Astrocyte of the cerebellum (primary cell): ENCODE results near the gene TEX22.

Experiments used
- DNase-seq: peaks from one replicate; pipeline ENCODE4 v3.0.0-alpha.2; 2011; ENCODE audit warnings: low read depth
- H3K4me3 ChIP-seq: 2 replicates; pipeline ENCODE4 v1.5.1; 2011; ENCODE audit warnings: mild to moderate bottlenecking, low read depth, low read length, moderate library complexity
- CTCF ChIP-seq: IDR thresholded peaks from 2 replicates; pipeline ENCODE4 v1.5.1; 2012; ENCODE audit warnings: low read length, low read depth, moderate library complexity, mild to moderate bottlenecking; ENCODE audit errors: missing control alignments
- in situ Hi-C: cut with HindIII; loops from 2 replicates; pipeline ENCODE4 v1.10.0; 2017; ENCODE audit warnings: low sequenced_read_pairs

Gene TEX22

GRCh38 chr14:105366386-105367074, 31.8 kb upstream of the TEX22 start:
- DNase-seq, result no peak
- H3K4me3 ChIP-seq, result no peak overlapping the region
- no peak for TF ChIP-seq CTCF
- in situ Hi-C loops, result no loop called here

- no peak overlapping the region for H3K4me3 ChIP-seq
- TF ChIP-seq CTCF, result no peak
- in situ Hi-C loops, result no loop called here
- no peak for DNase-seq
Observed at GRCh38 chr14:105367116-105368031, 31.0 kb upstream of the TEX22 start.

GRCh38 chr14:105368032-105368417, 30.3 kb upstream of the TEX22 start:
- no peak overlapping the region for H3K4me3 ChIP-seq
- in situ Hi-C loops, result no loop called here
- no peak for DNase-seq
- no peak for TF ChIP-seq CTCF

- no peak for TF ChIP-seq CTCF
- H3K4me3 ChIP-seq, result no peak overlapping the region
- in situ Hi-C loops, result no loop called here
- DNase-seq, result no peak
Observed at GRCh38 chr14:105368426-105368825, 29.9 kb upstream of the TEX22 start.

- DNase-seq, result no peak
- TF ChIP-seq CTCF, result no peak
- in situ Hi-C loops, result no loop called here
- H3K4me3 ChIP-seq, result no peak overlapping the region
Observed at GRCh38 chr14:105368910-105369652, 29.3 kb upstream of the TEX22 start.

GRCh38 chr14:105369653-105370040, 28.7 kb upstream of the TEX22 start:
- TF ChIP-seq CTCF, result no peak
- H3K4me3 ChIP-seq, result no peak overlapping the region
- in situ Hi-C loops, result no loop called here
- no peak for DNase-seq
